CD4-positive, alpha-beta T cell (primary cell): ENCODE data around the gene PRKG1. TPM values are rescaled to one million over a fixed set of nuclear protein-coding genes. Genes with fewer than 3 reads are reported as not detected.

Experiments used
- ATAC-seq: fragments of 200-7000 bp; cut with Tn5 transposase; one replicate; pipeline ENCODE4 v1.10.0; 2022; ENCODE audit warnings: mild to moderate bottlenecking; ENCODE audit not compliant: poor library complexity
- CTCF ChIA-PET: fragments of 350-600 bp; sonication (Branson Sonifier 250); formaldehyde crosslinking; loops from one replicate; lab custom pipeline; 2021; ENCODE audit warnings: antibody characterized with exemption, inconsistent platforms; lab: Charles Lee
- POLR2A ChIA-PET: fragments of 350-600 bp; sonication (Branson Sonifier 250); formaldehyde crosslinking; loops from one replicate; lab custom pipeline; 2021; ENCODE audit warnings: antibody characterized with exemption, inconsistent platforms; lab: Charles Lee
- DNase-seq, 14 experiments: peaks; one replicate each; pipeline ENCODE4 v3.0.0-alpha.2; 2013 to 2020; ENCODE audit warnings: mixed read lengths in 2 of 14
- H3K27ac ChIP-seq, 2 donors: one replicate each; pipeline versions ENCODE4 v1.5.1 to v1.7.0; 2013; ENCODE audit warnings: low read length in 2 of 2, low read depth in 1 of 2, mild to moderate bottlenecking in 1 of 2
- H3K27me3 ChIP-seq, 2 experiments: 1 replicate in 1 of 2; 2 replicates in 1 of 2; pipeline versions ENCODE4 v1.6.1 to v1.7.0; 2013; ENCODE audit warnings: low read length in 2 of 2, control low read depth in 1 of 2, mild to moderate bottlenecking in 1 of 2, moderate library complexity in 1 of 2; ENCODE audit not compliant: insufficient read depth in 2 of 2, control insufficient read depth in 1 of 2
- H3K36me3 ChIP-seq: one replicate; pipeline ENCODE4 v1.6.1; 2013; ENCODE audit warnings: low read length, control low read depth; ENCODE audit not compliant: insufficient read depth
- H3K4me1 ChIP-seq: one replicate; pipeline ENCODE4 v1.6.1; 2013; ENCODE audit warnings: low read length, control low read depth; ENCODE audit not compliant: insufficient read depth
- H3K4me3 ChIP-seq: one replicate; pipeline ENCODE4 v1.5.1; 2013; ENCODE audit warnings: mild to moderate bottlenecking, low read length, moderate library complexity
- H3K9me3 ChIP-seq, 2 experiments: 1 replicate in 1 of 2; 2 replicates in 1 of 2; pipeline versions ENCODE4 v1.6.1 to v1.7.0; 2013; ENCODE audit warnings: low read length in 2 of 2, mild to moderate bottlenecking in 2 of 2, control low read depth in 1 of 2, moderate library complexity in 1 of 2; ENCODE audit not compliant: control insufficient read depth in 1 of 2, insufficient read depth in 1 of 2
- H3K27ac Mint-ChIP-seq: one replicate; pipeline ENCODE4 v1.8.0; 2020; ENCODE audit warnings: mixed read lengths
- H3K27me3 Mint-ChIP-seq: one replicate; pipeline ENCODE4 v1.8.0; 2021; ENCODE audit warnings: mixed read lengths
- H3K36me3 Mint-ChIP-seq: one replicate; pipeline ENCODE4 v1.8.0; 2021; ENCODE audit warnings: low read depth, mixed read lengths
- H3K4me1 Mint-ChIP-seq: one replicate; pipeline ENCODE4 v1.8.0; 2021; ENCODE audit warnings: low read depth, mixed read lengths
- H3K4me3 Mint-ChIP-seq: one replicate; pipeline ENCODE4 v1.8.0; 2020; ENCODE audit warnings: mild to moderate bottlenecking, mixed read lengths
- H3K9me3 Mint-ChIP-seq: one replicate; pipeline ENCODE4 v1.8.0; 2020; ENCODE audit warnings: mixed read lengths
- intact Hi-C, 2 experiments: fragments of 100-400 bp; cut with DNase I in 1 of 2; cut with micrococcal nuclease in 1 of 2; formaldehyde crosslinking; loops; one replicate each; pipeline versions ENCODE4 v1.15.1 to v1.9.0; 2023 to 2025; cut with DNase I, micrococcal nuclease
- total RNA-seq, 174 experiments: library from RNA in 2 of 174; stranded (reverse) in 2 of 174; gene quantifications; one replicate each; pipeline ENCODE4 v1.2.3 and lab custom pipeline; 2021 to 2026
- TF ChIP-seq, protein P1 (sequence below): fragments of 200-600 bp; IDR thresholded peaks from one replicate; pipeline ENCODE4 v1.8.0; 2022; ENCODE audit warnings: antibody characterized with exemption, mild to moderate bottlenecking

PRKG1 gene
- total RNA-seq, 2 experiments from 2014 or later, result 0.31 TPM; not detected in 1

DNA sequence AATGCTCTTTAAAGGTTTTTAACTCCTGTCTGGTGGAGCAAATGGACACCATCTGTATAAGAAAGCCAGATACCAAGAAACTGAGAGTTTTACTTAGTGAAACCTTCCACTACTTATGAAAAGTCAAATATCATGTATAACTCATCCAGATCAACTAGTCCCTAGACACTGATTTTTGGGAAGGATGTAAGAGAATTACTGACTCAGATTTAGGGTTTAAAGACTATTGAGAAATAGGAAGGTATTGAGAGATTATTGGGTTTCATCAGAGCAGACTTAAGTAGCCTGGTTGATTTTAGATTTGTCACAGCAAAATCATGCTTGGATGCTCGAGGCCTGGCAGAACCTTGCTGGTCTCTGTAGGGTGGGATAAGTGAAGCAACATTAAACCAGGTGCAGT lies 622.0 kb downstream of the PRKG1 start:
- TF ChIP-seq, protein P1, sequence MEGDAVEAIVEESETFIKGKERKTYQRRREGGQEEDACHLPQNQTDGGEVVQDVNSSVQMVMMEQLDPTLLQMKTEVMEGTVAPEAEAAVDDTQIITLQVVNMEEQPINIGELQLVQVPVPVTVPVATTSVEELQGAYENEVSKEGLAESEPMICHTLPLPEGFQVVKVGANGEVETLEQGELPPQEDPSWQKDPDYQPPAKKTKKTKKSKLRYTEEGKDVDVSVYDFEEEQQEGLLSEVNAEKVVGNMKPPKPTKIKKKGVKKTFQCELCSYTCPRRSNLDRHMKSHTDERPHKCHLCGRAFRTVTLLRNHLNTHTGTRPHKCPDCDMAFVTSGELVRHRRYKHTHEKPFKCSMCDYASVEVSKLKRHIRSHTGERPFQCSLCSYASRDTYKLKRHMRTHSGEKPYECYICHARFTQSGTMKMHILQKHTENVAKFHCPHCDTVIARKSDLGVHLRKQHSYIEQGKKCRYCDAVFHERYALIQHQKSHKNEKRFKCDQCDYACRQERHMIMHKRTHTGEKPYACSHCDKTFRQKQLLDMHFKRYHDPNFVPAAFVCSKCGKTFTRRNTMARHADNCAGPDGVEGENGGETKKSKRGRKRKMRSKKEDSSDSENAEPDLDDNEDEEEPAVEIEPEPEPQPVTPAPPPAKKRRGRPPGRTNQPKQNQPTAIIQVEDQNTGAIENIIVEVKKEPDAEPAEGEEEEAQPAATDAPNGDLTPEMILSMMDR, result no peak
- ChIA-PET POLR2A (no interaction called here), CTCF (no interaction called here)
- H3K36me3 ChIP-seq, result peaks cover 14% of the 10 kb centered on the region
- peaks cover 25% of the 10 kb centered on the region for H3K4me1 ChIP-seq
- peaks cover 42% of the 10 kb centered on the region for H3K36me3 Mint-ChIP-seq
- no peak overlapping the region for H3K4me3 ChIP-seq
- no peaks in the 10 kb centered on the region for H3K9me3 ChIP-seq
- H3K27me3 ChIP-seq, result no peaks in the 10 kb centered on the region
- intact Hi-C loops, result loop anchor here in 1 of 2 experiments (10.0 kb wide), 1 partner anchor 1071 kb away; the partner anchor contains the start of gene SGMS1
- no peak for DNase-seq
- no peaks in the 10 kb centered on the region for H3K27me3 Mint-ChIP-seq
- H3K27ac ChIP-seq, result no peak overlapping the region
- no peak for ATAC-seq
- peak overlapping the region; percentile 62 for H3K4me3 Mint-ChIP-seq
- H3K9me3 Mint-ChIP-seq, result no peaks in the 10 kb centered on the region
- peak overlapping the region; percentile 99 for H3K27ac Mint-ChIP-seq
- peaks cover 53% of the 10 kb centered on the region for H3K4me1 Mint-ChIP-seq

- Mint-ChIP-seq H3K4me1 (peaks cover 53% of the 10 kb centered on the region), H3K27ac (peak overlapping the region; percentile 99), H3K36me3 (peaks cover 42% of the 10 kb centered on the region), H3K9me3 (no peaks in the 10 kb centered on the region), H3K4me3 (peak overlapping the region; percentile 98), H3K27me3 (no peaks in the 10 kb centered on the region)
- Histone ChIP-seq H3K27ac (peak overlapping the region; percentile 95 to 98), H3K36me3 (peaks cover 14% of the 10 kb centered on the region), H3K27me3 (no peaks in the 10 kb centered on the region), H3K9me3 (no peaks in the 10 kb centered on the region), H3K4me3 (peak overlapping the region; percentile 93), H3K4me1 (peaks cover 25% of the 10 kb centered on the region)
- TF ChIP-seq, protein P1, result no peak
- ChIA-PET CTCF (no interaction called here), POLR2A (no interaction called here)
- intact Hi-C loops, result loop anchor here in 1 of 2 experiments (10.0 kb wide), 1 partner anchor 1074 kb away; the partner anchor contains the start of gene SGMS1
- DNase-seq, result peak in 1 of 14 experiments; percentile 21
- ATAC-seq, result no peak
These were observed 624.3 kb downstream of the PRKG1 start for GRCh38 chr10:51698473-51699063.

GRCh38 chr10:51699145-51699474 lies 624.8 kb downstream of the PRKG1 start:
- H3K36me3 ChIP-seq, result peaks cover 14% of the 10 kb centered on the region
- intact Hi-C loops, result loop anchor here in 1 of 2 experiments (10.0 kb wide), 1 partner anchor 1074 kb away; the partner anchor contains the start of gene SGMS1
- Mint-ChIP-seq H3K27ac (peak overlapping the region; percentile 99), H3K4me3 (peak overlapping the region; percentile 98), H3K4me1 (peaks cover 53% of the 10 kb centered on the region), H3K36me3 (peaks cover 42% of the 10 kb centered on the region), H3K27me3 (no peaks in the 10 kb centered on the region), H3K9me3 (no peaks in the 10 kb centered on the region)
- peak overlapping the region; percentile 93 for H3K4me3 ChIP-seq
- TF ChIP-seq, protein P1, result no peak
- peaks cover 25% of the 10 kb centered on the region for H3K4me1 ChIP-seq
- H3K9me3 ChIP-seq, result no peaks in the 10 kb centered on the region
- CTCF ChIA-PET, result no interaction called here
- DNase-seq (no peak), ATAC-seq (peak; percentile 30)
- no peaks in the 10 kb centered on the region for H3K27me3 ChIP-seq
- H3K27ac ChIP-seq, result peak overlapping the region; percentile 95 to 98
- POLR2A ChIA-PET, result interaction anchor here (1.2 to 1.8 kb wide), 2 partner anchors 10 to 139 kb away, joined by 3 to 12 read pairs; no protein-coding TSS in a partner anchor
